Neuronal stem cell (in vitro differentiated cells): ENCODE measurements around the gene CHIA.

Experiments used
- DNase-seq: peaks from one replicate; pipeline ENCODE4 v3.0.0-alpha.2; 2013; ENCODE audit warnings: low spot score
- H2AFZ ChIP-seq: one replicate; pipeline ENCODE4 v1.6.1; 2013; ENCODE audit warnings: mild to moderate bottlenecking, low read length, inconsistent platforms
- H2AK5ac ChIP-seq: 2 replicates; pipeline ENCODE4 v1.6.1; 2013; ENCODE audit warnings: low read depth, mild to moderate bottlenecking, inconsistent platforms, low read length, moderate library complexity, mixed read lengths
- H2BK120ac ChIP-seq: 2 replicates; pipeline ENCODE4 v1.6.1; 2013; ENCODE audit warnings: low read depth, mild to moderate bottlenecking, inconsistent platforms, low read length, moderate library complexity, mixed read lengths
- H2BK12ac ChIP-seq: one replicate; pipeline ENCODE4 v1.6.1; 2013; ENCODE audit warnings: low read length, inconsistent platforms
- H2BK15ac ChIP-seq: 2 replicates; pipeline ENCODE4 v1.6.1; 2013; ENCODE audit warnings: mild to moderate bottlenecking, low read length, inconsistent platforms, mixed read lengths
- H2BK5ac ChIP-seq: one replicate; pipeline ENCODE4 v1.6.1; 2013; ENCODE audit warnings: inconsistent platforms, mild to moderate bottlenecking, low read length, moderate library complexity
- H3K14ac ChIP-seq: one replicate; pipeline ENCODE4 v1.6.1; 2013; ENCODE audit warnings: low read length, inconsistent platforms
- H3K18ac ChIP-seq: 2 replicates; pipeline ENCODE4 v1.6.1; 2013; ENCODE audit warnings: low read length, inconsistent platforms
- H3K23ac ChIP-seq: 2 replicates; pipeline ENCODE4 v1.6.1; 2013; ENCODE audit warnings: low read depth, mild to moderate bottlenecking, mixed read lengths, low read length, inconsistent platforms; ENCODE audit not compliant: poor library complexity
- H3K27ac ChIP-seq: replicated peaks from 3 replicates; pipeline ENCODE4 v1.5.1; 2013; ENCODE audit warnings: low read length, inconsistent platforms
- H3K27me3 ChIP-seq, 3 experiments: 2 replicates each; pipeline ENCODE4 v1.6.1; 2013; ENCODE audit warnings: low read length in 3 of 3, mild to moderate bottlenecking in 2 of 3, inconsistent platforms in 1 of 3, low read depth in 1 of 3, mixed read lengths in 1 of 3, moderate library complexity in 1 of 3; ENCODE audit not compliant: control insufficient read depth in 3 of 3, insufficient read depth in 3 of 3
- H3K36me3 ChIP-seq, 2 donors: replicated peaks in 1 of 2; 2 replicates each; pipeline ENCODE4 v1.6.1; 2013; ENCODE audit warnings: low read length in 2 of 2; ENCODE audit not compliant: control insufficient read depth in 2 of 2, insufficient read depth in 2 of 2
- H3K4ac ChIP-seq: 2 replicates; pipeline ENCODE4 v1.6.1; 2013; ENCODE audit warnings: inconsistent platforms, mild to moderate bottlenecking, low read length, moderate library complexity
- H3K4me1 ChIP-seq, 2 donors: 1 replicate in 1 of 2; 2 replicates in 1 of 2; pipeline ENCODE4 v1.6.1; 2013; ENCODE audit warnings: low read length in 2 of 2, low read depth in 1 of 2; ENCODE audit not compliant: control insufficient read depth in 2 of 2, insufficient read depth in 1 of 2
- H3K4me2 ChIP-seq: one replicate; pipeline ENCODE4 v1.6.1; 2013; ENCODE audit warnings: mild to moderate bottlenecking, low read length, inconsistent platforms; ENCODE audit not compliant: insufficient read depth, poor library complexity, severe bottlenecking
- H3K4me3 ChIP-seq, 2 donors: 2 replicates each; pipeline ENCODE4 v1.5.1; 2013; ENCODE audit warnings: low read length in 2 of 2, mild to moderate bottlenecking in 2 of 2, inconsistent platforms in 1 of 2, moderate library complexity in 1 of 2
- H3K79me1 ChIP-seq: one replicate; pipeline ENCODE4 v1.6.1; 2013; ENCODE audit warnings: low read depth, mild to moderate bottlenecking, inconsistent platforms, low read length, moderate library complexity
- H3K9ac ChIP-seq: one replicate; pipeline ENCODE4 v1.6.1; 2013; ENCODE audit warnings: mild to moderate bottlenecking, low read depth, low read length, inconsistent platforms; ENCODE audit not compliant: poor library complexity
- H3K9me3 ChIP-seq, 2 donors: replicated peaks in 1 of 2; 2 replicates each; pipeline versions ENCODE3 to v1.6.1; 2013; ENCODE audit warnings: low read length in 2 of 2, mild to moderate bottlenecking in 2 of 2, inconsistent platforms in 1 of 2, low read depth in 1 of 2, mixed read lengths in 1 of 2, moderate library complexity in 1 of 2; ENCODE audit not compliant: control insufficient read depth in 2 of 2, insufficient read depth in 1 of 2
- H4K8ac ChIP-seq: one replicate; pipeline ENCODE4 v1.6.1; 2013; ENCODE audit warnings: low read depth, mild to moderate bottlenecking, inconsistent platforms, low read length, moderate library complexity
- H4K91ac ChIP-seq: one replicate; pipeline ENCODE4 v1.6.1; 2013; ENCODE audit warnings: low read length, low read depth, mild to moderate bottlenecking, inconsistent platforms; ENCODE audit not compliant: poor library complexity
- WGBS, 2 donors: extraction: QIAGEN DNeasy Blood & Tissue Kit; methylation state at CpG; one replicate each; pipeline ENCODE4 v1.1.7; 2013; ENCODE audit warnings: missing lambda C conversion rate in 2 of 2, mixed read lengths in 1 of 2; ENCODE audit not compliant: insufficient read length in 2 of 2, insufficient replicate concordance in 1 of 2; ENCODE audit errors: extremely low coverage in 2 of 2; 5-methylcytosine and 5-hydroxymethylcytosine counted together

Gene CHIA

GRCh38 chr1:111249960-111250359 lies 40.7 kb upstream of the CHIA start:
- no peak overlapping the region for H3K27ac ChIP-seq
- no peak for DNase-seq
- no peak overlapping the region for H2AK5ac ChIP-seq

GRCh38 chr1:111251570-111251969 lies 39.1 kb upstream of the CHIA start:
- Histone ChIP-seq H3K4me2 (no peak overlapping the region), H3K9me3 (no peaks in the 10 kb centered on the region), H3K18ac (no peak overlapping the region), H3K79me1 (no peaks in the 10 kb centered on the region), H3K4ac (no peak overlapping the region), H3K23ac (no peak overlapping the region), H3K27me3 (peaks cover 0 to 12% (median 0%) of the 10 kb centered on the region in 3 experiments), H3K4me1 (peaks cover 2 to 7% of the 10 kb centered on the region in 2 donors), H2AFZ (no peak overlapping the region), H4K8ac (no peak overlapping the region), H4K91ac (no peak overlapping the region), H3K36me3 (no peaks in the 10 kb centered on the region), H2BK120ac (no peak overlapping the region), H2BK15ac (no peak overlapping the region), H3K4me3 (no peak overlapping the region), H2BK12ac (no peak overlapping the region), H2AK5ac (no peak overlapping the region), H3K27ac (no peak overlapping the region), H3K9ac (no peak overlapping the region), H2BK5ac (no peak overlapping the region), H3K14ac (no peak overlapping the region)
- DNase-seq, result no peak
- no CpG with 5 or more reads among the region's 8 CpGs for WGBS, 2 donors

More at GRCh38 chr1:111249960-111250359, 40.7 kb upstream of the CHIA start:
- H3K4me2 ChIP-seq, result no peak overlapping the region
- H3K14ac ChIP-seq, result no peak overlapping the region
- H2BK15ac ChIP-seq, result no peak overlapping the region
- H3K4ac ChIP-seq, result no peak overlapping the region
- H4K8ac ChIP-seq, result no peak overlapping the region
- H3K36me3 ChIP-seq, result no peaks in the 10 kb centered on the region
- no peak overlapping the region for H3K9ac ChIP-seq
- WGBS, 2 donors, result no CpG with 5 or more reads among the region's 4 CpGs
- H3K27me3 ChIP-seq, result peaks cover 0 to 11% (median 0%) of the 10 kb centered on the region in 3 experiments
- H2BK12ac ChIP-seq, result no peak overlapping the region
- peaks cover 2 to 7% of the 10 kb centered on the region in 2 donors for H3K4me1 ChIP-seq
- H4K91ac ChIP-seq, result no peak overlapping the region
- H2BK5ac ChIP-seq, result no peak overlapping the region
- no peak overlapping the region for H3K18ac ChIP-seq
- H3K9me3 ChIP-seq, result no peaks in the 10 kb centered on the region
- H3K23ac ChIP-seq, result no peak overlapping the region
- H3K4me3 ChIP-seq, result no peak overlapping the region
- no peak overlapping the region for H2BK120ac ChIP-seq
- no peak overlapping the region for H2AFZ ChIP-seq
- H3K79me1 ChIP-seq, result no peaks in the 10 kb centered on the region

- H2BK5ac ChIP-seq, result no peak overlapping the region
- H4K91ac ChIP-seq, result no peak overlapping the region
- DNase-seq, result no peak
- no peak overlapping the region for H3K4me3 ChIP-seq
- H3K4me1 ChIP-seq, result peaks cover 2 to 7% of the 10 kb centered on the region in 2 donors
- no peak overlapping the region for H3K14ac ChIP-seq
- H3K79me1 ChIP-seq, result no peaks in the 10 kb centered on the region
- WGBS, 2 donors, result no CpG with 5 or more reads among the region's 2 CpGs
- no peak overlapping the region for H3K18ac ChIP-seq
- no peak overlapping the region for H2AFZ ChIP-seq
- H3K9me3 ChIP-seq, result no peaks in the 10 kb centered on the region
- H3K9ac ChIP-seq, result no peak overlapping the region
- H3K27ac ChIP-seq, result no peak overlapping the region
- no peak overlapping the region for H3K4me2 ChIP-seq
- no peak overlapping the region for H4K8ac ChIP-seq
- no peak overlapping the region for H2BK120ac ChIP-seq
- no peak overlapping the region for H2AK5ac ChIP-seq
- no peak overlapping the region for H2BK15ac ChIP-seq
- no peak overlapping the region for H2BK12ac ChIP-seq
- no peak overlapping the region for H3K4ac ChIP-seq
- peaks cover 0 to 14% (median 0%) of the 10 kb centered on the region in 3 experiments for H3K27me3 ChIP-seq
- H3K36me3 ChIP-seq, result no peaks in the 10 kb centered on the region
- no peak overlapping the region for H3K23ac ChIP-seq
These were observed 37.9 kb upstream of the CHIA start for GRCh38 chr1:111252786-111253185.

- H3K36me3 ChIP-seq, result no peaks in the 10 kb centered on the region
- no peak overlapping the region for H3K23ac ChIP-seq
- H3K4ac ChIP-seq, result no peak overlapping the region
- H3K79me1 ChIP-seq, result no peaks in the 10 kb centered on the region
- H3K4me3 ChIP-seq, result no peak overlapping the region
- H3K9me3 ChIP-seq, result no peaks in the 10 kb centered on the region
- H2BK5ac ChIP-seq, result no peak overlapping the region
- H3K18ac ChIP-seq, result no peak overlapping the region
- no CpG with 5 or more reads among the region's 1 CpG for WGBS, 2 donors
- H2AFZ ChIP-seq, result no peak overlapping the region
- H2AK5ac ChIP-seq, result no peak overlapping the region
- H3K4me2 ChIP-seq, result no peak overlapping the region
- H2BK12ac ChIP-seq, result no peak overlapping the region
- H3K4me1 ChIP-seq, result peaks cover 2 to 7% of the 10 kb centered on the region in 2 donors
- peaks cover 0 to 17% (median 0%) of the 10 kb centered on the region in 3 experiments for H3K27me3 ChIP-seq
- no peak overlapping the region for H3K9ac ChIP-seq
- H3K27ac ChIP-seq, result no peak overlapping the region
- no peak overlapping the region for H4K91ac ChIP-seq
- no peak overlapping the region for H3K14ac ChIP-seq
- H4K8ac ChIP-seq, result no peak overlapping the region
- H2BK120ac ChIP-seq, result no peak overlapping the region
- DNase-seq, result no peak
- no peak overlapping the region for H2BK15ac ChIP-seq
These were observed 36.8 kb upstream of the CHIA start for GRCh38 chr1:111253876-111254275.
